H1 (cell line): Measurements from ENCODE around the gene DBF4B. TPM values are rescaled to one million over a fixed set of nuclear protein-coding genes. Genes with fewer than 3 reads are reported as not detected.

Experiments
- CTCF ChIA-PET: fragments of 300-600 bp; sonication (Branson Sonifier 250); formaldehyde crosslinking; loops from one replicate; lab custom pipeline; 2021; ENCODE audit not compliant: partially characterized antibody; lab: Charles Lee
- POLR2A ChIA-PET: fragments of 300-600 bp; sonication (Branson Sonifier 250); formaldehyde crosslinking; loops from one replicate; lab custom pipeline; 2021; ENCODE audit warnings: inconsistent platforms; ENCODE audit not compliant: partially characterized antibody; lab: Charles Lee
- DNase-seq, 2 experiments: peaks; one replicate each; pipeline versions ENCODE4 v3.0.0 to v3.0.0-alpha.2; 2010 to 2022; ENCODE audit warnings: low spot score in 2 of 2, low read depth in 1 of 2, mixed read lengths in 1 of 2
- FAIRE-seq: peaks from 2 replicates; lab custom pipeline; 2011; peaks lifted over from hg19 to GRCh38; lab: Jason Lieb, UNC
- H2AFZ ChIP-seq: 2 replicates; pipeline ENCODE4 v1.8.1; 2012; ENCODE audit warnings: low read length, inconsistent platforms
- H2AK5ac ChIP-seq: 2 replicates; pipeline ENCODE4 v1.6.1; 2013; ENCODE audit warnings: low read depth, low read length
- H2BK120ac ChIP-seq: replicated peaks from 2 replicates; pipeline ENCODE3; 2013; ENCODE audit warnings: low read depth, low read length, inconsistent platforms
- H2BK12ac ChIP-seq: 2 replicates; pipeline ENCODE4 v1.6.1; 2013; ENCODE audit warnings: low read depth, low read length
- H2BK15ac ChIP-seq: 2 replicates; pipeline ENCODE4 v1.6.1; 2013; ENCODE audit warnings: low read length
- H2BK20ac ChIP-seq: 2 replicates; pipeline ENCODE4 v1.6.1; 2013; ENCODE audit warnings: low read length
- H2BK5ac ChIP-seq: 2 replicates; pipeline ENCODE4 v1.6.1; 2013; ENCODE audit warnings: low read depth, low read length
- H3K14ac ChIP-seq: 2 replicates; pipeline ENCODE4 v1.6.1; 2013; ENCODE audit warnings: inconsistent platforms; ENCODE audit not compliant: insufficient read length
- H3K18ac ChIP-seq: 2 replicates; pipeline ENCODE4 v1.6.1; 2013; ENCODE audit warnings: low read length; ENCODE audit errors: extremely low read depth
- H3K23ac ChIP-seq: 2 replicates; pipeline ENCODE4 v1.6.1; 2013; ENCODE audit warnings: inconsistent platforms; ENCODE audit not compliant: insufficient read length
- H3K23me2 ChIP-seq: 2 replicates; pipeline ENCODE4 v1.6.1; 2013; ENCODE audit warnings: low read depth, low read length
- H3K27ac ChIP-seq: 2 replicates; pipeline ENCODE4 v1.6.1; 2011; ENCODE audit warnings: low read depth, low read length, inconsistent platforms
- H3K27me3 ChIP-seq, 4 experiments: replicated peaks in 1 of 4; 1 replicate in 1 of 4; 2 replicates in 3 of 4; pipeline versions ENCODE4 v1.6.1 to v1.8.1; 2011 to 2013; ENCODE audit warnings: low read length in 3 of 4, mild to moderate bottlenecking in 3 of 4, inconsistent platforms in 2 of 4, mixed read lengths in 2 of 4, moderate library complexity in 1 of 4; ENCODE audit not compliant: control insufficient read depth in 3 of 4, insufficient read depth in 3 of 4; ENCODE audit errors: extremely low read depth in 1 of 4
- H3K36me3 ChIP-seq, 4 experiments: 2 replicates each; pipeline versions ENCODE4 v1.6.1 to v1.8.1; 2011 to 2013; ENCODE audit warnings: mild to moderate bottlenecking in 4 of 4, low read length in 3 of 4, moderate library complexity in 2 of 4, control low read depth in 1 of 4, inconsistent platforms in 1 of 4; ENCODE audit not compliant: insufficient read depth in 4 of 4, control insufficient read depth in 2 of 4
- H3K4ac ChIP-seq: replicated peaks from 2 replicates; pipeline ENCODE3; 2013; ENCODE audit warnings: low read length, low read depth, mixed read lengths, inconsistent platforms; ENCODE audit not compliant: insufficient read length
- H3K4me1 ChIP-seq, 4 experiments: replicated peaks in 1 of 4; 1 replicate in 1 of 4; 2 replicates in 3 of 4; pipeline versions ENCODE4 v1.6.1 to v1.8.1; 2011 to 2013; ENCODE audit warnings: low read length in 3 of 4, inconsistent platforms in 2 of 4, mixed read lengths in 1 of 4; ENCODE audit not compliant: insufficient read depth in 4 of 4, control insufficient read depth in 3 of 4
- H3K4me2 ChIP-seq, 2 experiments: 2 replicates each; pipeline versions ENCODE4 v1.6.1 to v1.8.1; 2011 to 2013; ENCODE audit warnings: low read depth in 2 of 2, low read length in 2 of 2, control low read depth in 1 of 2, inconsistent platforms in 1 of 2, mild to moderate bottlenecking in 1 of 2; ENCODE audit not compliant: insufficient read depth in 1 of 2
- H3K4me3 ChIP-seq, 4 experiments: fragments of 200-600, 300-600 bp in 1 of 4; sonication (generic), shearing (Covaris generic), sonication (Bioruptor Twin) in 1 of 4; 2 replicates each; pipeline versions ENCODE4 v1.5.1 to v1.8.1; 2011 to 2016; ENCODE audit warnings: low read length in 4 of 4, low read depth in 3 of 4, control low read depth in 2 of 4, inconsistent platforms in 2 of 4, mild to moderate bottlenecking in 2 of 4, mixed read lengths in 1 of 4, moderate library complexity in 1 of 4; ENCODE audit not compliant: insufficient read depth in 2 of 4; ENCODE audit errors: extremely low read depth in 1 of 4
- H3K56ac ChIP-seq: replicated peaks from 2 replicates; pipeline ENCODE3; 2013; ENCODE audit warnings: low read depth, mild to moderate bottlenecking, mixed read lengths, low read length, inconsistent platforms; ENCODE audit not compliant: insufficient read length
- H3K79me1 ChIP-seq: 2 replicates; pipeline ENCODE4 v1.6.1; 2013; ENCODE audit warnings: low read depth, low read length, control low read depth
- H3K79me2 ChIP-seq, 2 experiments: 2 replicates each; pipeline versions ENCODE4 v1.6.1 to v1.8.1; 2012 to 2013; ENCODE audit warnings: low read length in 2 of 2, mild to moderate bottlenecking in 2 of 2, inconsistent platforms in 1 of 2; ENCODE audit not compliant: insufficient read depth in 2 of 2, control insufficient read depth in 1 of 2
- H3K9ac ChIP-seq, 4 experiments: replicated peaks in 1 of 4; 1 replicate in 1 of 4; 2 replicates in 3 of 4; pipeline versions ENCODE4 v1.6.1 to v1.8.1; 2011 to 2013; ENCODE audit warnings: low read depth in 3 of 4, low read length in 3 of 4, control low read depth in 2 of 4, mild to moderate bottlenecking in 2 of 4, moderate library complexity in 2 of 4, inconsistent platforms in 1 of 4; ENCODE audit errors: extremely low read depth in 1 of 4
- H3K9me3 ChIP-seq, 2 experiments: 2 replicates each; pipeline versions ENCODE4 v1.6.1 to v1.8.1; 2012 to 2013; ENCODE audit warnings: mild to moderate bottlenecking in 2 of 2, moderate library complexity in 2 of 2, control low read depth in 1 of 2, inconsistent platforms in 1 of 2, low read depth in 1 of 2, low read length in 1 of 2, mixed read lengths in 1 of 2; ENCODE audit not compliant: insufficient read depth in 2 of 2
- H4K20me1 ChIP-seq, 2 experiments: replicated peaks in 1 of 2; 2 replicates each; pipeline versions ENCODE3 to v1.8.1; 2011 to 2013; ENCODE audit warnings: inconsistent platforms in 2 of 2, low read length in 2 of 2, mild to moderate bottlenecking in 1 of 2; ENCODE audit not compliant: insufficient read depth in 2 of 2, control insufficient read depth in 1 of 2
- H4K5ac ChIP-seq: 2 replicates; pipeline ENCODE4 v1.6.1; 2013; ENCODE audit warnings: low read length, low read depth, mixed read lengths, inconsistent platforms; ENCODE audit not compliant: insufficient read length
- H4K8ac ChIP-seq: 2 replicates; pipeline ENCODE4 v1.8.0; 2013; ENCODE audit warnings: mild to moderate bottlenecking, moderate library complexity, low read length, inconsistent platforms; ENCODE audit not compliant: insufficient read depth; ENCODE audit errors: extremely low read depth
- H4K91ac ChIP-seq: replicated peaks from 2 replicates; pipeline ENCODE3; 2013; ENCODE audit warnings: low read length, mixed read lengths, inconsistent platforms; ENCODE audit not compliant: insufficient read length
- BCL11A ChIP-seq, 2 experiments: IDR thresholded peaks; one replicate each; pipeline ENCODE4 v1.6.1; 2011; ENCODE audit warnings: low read depth in 2 of 2, low read length in 2 of 2, mild to moderate bottlenecking in 2 of 2
- CBX8 ChIP-seq: fragments of 300-800, 300-1000 bp; sonication (generic); IDR thresholded peaks from 2 replicates; pipeline ENCODE4 v1.7.1; 2016; ENCODE audit warnings: low read depth, low read length, borderline replicate concordance
- GABPA ChIP-seq: IDR thresholded peaks from 2 replicates; pipeline ENCODE4 v1.6.1; 2011; ENCODE audit warnings: mild to moderate bottlenecking, low read length, moderate library complexity, borderline replicate concordance; ENCODE audit not compliant: insufficient read depth
- RFX5 ChIP-seq: IDR thresholded peaks from 2 replicates; pipeline ENCODE4 v1.6.1; 2011; ENCODE audit warnings: low read depth, low read length, improper control_type of control experiment, borderline replicate concordance
- WGBS, 2 experiments: shearing (Covaris generic) in 1 of 2; methylation state at CpG; one replicate each; pipeline versions ENCODE4 v1.1.6 to v1.1.7; 2013 to 2015; ENCODE audit warnings: low lambda C conversion rate in 2 of 2, mixed read lengths in 2 of 2, inconsistent platforms in 1 of 2, low coverage in 1 of 2, missing lambda C conversion rate in 1 of 2; ENCODE audit not compliant: insufficient replicate concordance in 2 of 2, insufficient coverage in 1 of 2, insufficient read length in 1 of 2; ENCODE audit errors: extremely low coverage in 1 of 2, missing lambda C conversion rate in 1 of 2; 5-methylcytosine and 5-hydroxymethylcytosine counted together
- polyA plus RNA-seq, 7 experiments: library from polyadenylated mRNA; depleted of rRNA in 3 of 7; stranded (reverse) in 5 of 7; unstranded in 2 of 7; fragments of >200 nt in 5 of 7; fragments of 200-250 nt in 2 of 7; gene quantifications; 1 replicate in 5 of 7; 2 replicates in 1 of 7; 4 replicates in 1 of 7; pipeline versions ENCODE4 v1.2.1 to v1.2.3, GENCODE V29; 2011 to 2013; ENCODE audit warnings: missing spikeins in 2 of 7, mixed read lengths in 2 of 7
- total RNA-seq: library from RNA; stranded (reverse); fragmentation: NEBNext Ultra II Directional; extraction: Animal tissue kit (Norgen Biotek cat#: 25700); gene quantifications from 2 replicates; pipeline ENCODE4 v1.2.1, GENCODE V29; 2021

Gene DBF4B
- total and polyA plus RNA-seq, 2 of the 8 experiments (the other 6 are each of a cell fraction or from before 2014, with no cell fraction given), result 20.2 to 26.9 TPM

DNA sequence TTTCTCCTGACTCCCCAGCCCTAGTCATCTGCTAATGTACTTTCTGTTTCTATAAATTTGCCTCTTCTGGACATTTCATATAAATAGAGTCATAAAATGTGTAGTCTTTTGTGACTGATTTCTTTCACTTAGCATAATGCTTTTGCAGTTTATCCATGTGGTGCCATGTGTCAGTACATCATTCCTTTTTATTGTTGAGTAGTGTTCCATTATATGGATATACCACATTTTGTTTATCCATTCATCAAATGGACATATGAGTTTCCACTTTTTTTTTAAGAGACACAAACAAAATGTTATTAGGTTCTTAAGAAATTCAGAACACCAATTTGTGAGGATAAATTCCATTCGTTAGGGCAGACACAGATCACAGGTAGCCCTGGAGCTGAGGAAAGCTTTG lies 11.0 kb downstream of the DBF4B start:
- Histone ChIP-seq H4K8ac (no peak overlapping the region), H3K4ac (no peak overlapping the region), H3K36me3 (peaks cover 6 to 18% (median 9%) of the 10 kb centered on the region in 4 experiments; a peak in 5 of 8 replicates), H3K23me2 (no peaks in the 10 kb centered on the region), H2BK120ac (no peak overlapping the region), H3K18ac (no peak overlapping the region), H2BK5ac (no peak overlapping the region), H2AFZ (no peak overlapping the region)
- FAIRE-seq, result no peak
- TF ChIP-seq BCL11A (IDR thresholded peaks at IDR 0.05; ENCODE audit: low read depth in 2 of 2, low read length in 2 of 2) (no peak), GABPA (no peak), RFX5 (no peak), CBX8 (no peak)
- TF ChIP-seq, all 59 proteins: peak for 0
- no peaks in the 10 kb centered on the region for H3K79me1 ChIP-seq
- no peak overlapping the region for H2BK15ac ChIP-seq
- no peak overlapping the region for H3K4me3 ChIP-seq
- no peak overlapping the region for H3K14ac ChIP-seq
- no peak for DNase-seq
- ChIA-PET POLR2A (interaction anchor here (0.6 to 0.7 kb wide), 2 partner anchors 11 to 16 kb away, joined by 3 read pairs; partner anchors contain the start of gene DBF4B), CTCF (interaction anchor here (0.7 kb wide), 1 partner anchor 1237 kb away, joined by 3 read pairs; no protein-coding TSS in a partner anchor)
- no peaks in the 10 kb centered on the region for H3K27me3 ChIP-seq
- no peaks in the 10 kb centered on the region for H3K9me3 ChIP-seq
- H3K4me2 ChIP-seq, result no peak overlapping the region
- H3K27ac ChIP-seq, result no peak overlapping the region
- no peak overlapping the region for H4K5ac ChIP-seq
- no peak overlapping the region for H2AK5ac ChIP-seq
- no peak overlapping the region for H4K91ac ChIP-seq
- H3K4me1 ChIP-seq, result no peaks in the 10 kb centered on the region
- no peaks in the 10 kb centered on the region for H4K20me1 ChIP-seq
- no peak overlapping the region for H3K56ac ChIP-seq
- 91% methylated on average over 1 of the region's 1 CpG; no CpG with 5 or more reads in 1 of the 2 experiments for WGBS, 2 experiments
- no peak overlapping the region for H3K23ac ChIP-seq
- no peaks in the 10 kb centered on the region for H3K79me2 ChIP-seq
- no peak overlapping the region for H2BK20ac ChIP-seq
- no peak overlapping the region for H3K9ac ChIP-seq
- H2BK12ac ChIP-seq, result no peak overlapping the region
